HG03457 (cell line): ENCODE measurements around the gene RBM33.

ENCODE experiments used
- ATAC-seq: cut with Tn5 transposase; IDR thresholded peaks from one replicate; pipeline ENCODE4 v1.9.1; 2021; ENCODE audit warnings: moderate number of reproducible peaks; ENCODE audit not compliant: unreplicated experiment

RBM33 gene

DNA sequence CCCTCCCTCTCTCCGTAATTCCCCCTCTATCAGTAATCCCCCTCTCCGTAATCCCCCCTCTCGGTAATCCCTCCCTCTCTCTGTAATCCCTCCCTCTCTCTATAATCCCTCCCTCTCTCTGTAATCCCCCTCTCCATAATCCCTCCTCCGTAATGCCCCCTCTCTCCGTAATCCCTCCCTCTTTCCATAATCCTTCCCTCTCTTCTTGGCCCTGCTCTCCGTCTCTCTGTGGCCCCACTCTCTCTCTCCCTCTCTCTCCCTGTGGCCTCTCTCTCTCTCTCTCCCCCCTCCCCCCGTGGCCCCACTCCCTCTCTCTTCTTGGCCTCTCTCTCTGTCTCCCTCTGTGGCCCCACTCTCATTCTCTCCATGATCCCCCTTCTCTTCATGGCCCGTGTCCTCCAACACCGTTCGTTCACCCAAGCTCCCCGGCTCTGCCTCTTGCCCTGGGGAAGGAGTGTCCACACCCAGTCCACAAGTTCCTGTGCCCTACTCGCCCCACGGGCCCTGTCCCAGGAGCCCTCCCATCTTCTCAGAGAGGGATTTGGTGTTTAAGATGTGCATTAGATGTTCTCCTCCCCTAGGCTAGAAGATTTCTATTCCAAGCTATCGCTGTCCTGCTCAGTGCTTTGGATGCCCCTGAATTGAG lies 148.0 kb downstream of the RBM33 start:
- no peak for ATAC-seq

DNA sequence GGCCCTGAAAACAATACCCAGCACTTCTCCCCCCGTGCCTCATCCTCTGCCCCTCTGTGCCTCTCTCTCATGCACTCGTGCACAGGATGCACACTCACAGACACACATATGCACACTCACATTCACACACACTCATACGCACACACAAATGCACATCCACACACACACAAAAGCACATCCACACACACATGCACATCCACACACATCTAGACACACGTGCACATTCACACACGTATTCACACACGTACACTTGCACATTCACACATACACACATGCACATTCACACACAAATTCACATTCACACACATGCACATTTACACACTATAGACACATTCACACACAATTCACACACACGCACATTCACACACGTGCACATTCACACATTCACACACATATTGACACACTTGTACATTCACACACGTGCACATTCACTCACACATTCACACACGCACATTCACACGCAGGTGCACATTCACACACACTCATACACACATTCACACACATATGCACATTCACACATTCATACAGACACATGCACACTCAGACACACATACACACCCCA lies 148.6 kb downstream of the RBM33 start:
- no peak for ATAC-seq

DNA sequence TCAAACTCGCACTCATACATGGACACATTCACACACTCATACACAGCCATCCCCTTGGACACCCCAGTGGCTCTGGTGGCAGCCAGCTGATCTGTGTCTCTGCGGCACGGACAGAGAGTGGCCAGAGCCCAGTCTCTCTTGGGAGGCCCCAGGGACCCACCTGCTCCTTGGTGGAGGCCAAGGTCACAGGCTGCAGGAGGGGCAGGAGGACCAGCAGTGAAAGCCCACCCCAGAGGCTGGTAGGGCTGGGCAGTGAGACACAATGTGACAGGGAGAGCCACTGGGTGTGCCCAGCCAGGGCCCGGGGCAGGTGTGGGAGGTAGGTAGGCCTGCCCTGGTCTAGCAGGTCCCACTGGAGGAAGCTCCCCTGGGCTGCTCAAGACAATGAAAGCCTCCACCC lies 149.3 kb downstream of the RBM33 start:
- ATAC-seq = no peak

DNA sequence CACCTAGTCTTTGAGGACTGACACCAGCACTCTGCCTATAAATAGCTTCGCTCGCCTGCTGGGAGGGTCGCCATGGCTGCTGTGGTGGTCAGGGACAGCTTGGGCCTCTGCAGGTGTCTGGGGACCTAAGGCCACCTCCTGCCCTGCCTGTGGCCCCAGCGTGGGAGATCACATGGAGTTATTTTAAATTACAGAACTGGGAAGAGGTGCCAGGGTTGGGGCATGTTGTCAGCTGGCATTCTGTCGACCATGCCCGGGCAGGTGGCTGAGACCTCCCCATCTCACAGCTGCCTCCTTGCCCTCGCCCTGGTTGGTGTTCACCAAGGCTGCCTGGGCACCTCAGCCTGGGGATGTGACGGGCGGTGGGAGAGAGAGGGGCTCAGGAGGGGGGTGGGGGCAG lies 149.7 kb downstream of the RBM33 start:
- no peak for ATAC-seq

DNA sequence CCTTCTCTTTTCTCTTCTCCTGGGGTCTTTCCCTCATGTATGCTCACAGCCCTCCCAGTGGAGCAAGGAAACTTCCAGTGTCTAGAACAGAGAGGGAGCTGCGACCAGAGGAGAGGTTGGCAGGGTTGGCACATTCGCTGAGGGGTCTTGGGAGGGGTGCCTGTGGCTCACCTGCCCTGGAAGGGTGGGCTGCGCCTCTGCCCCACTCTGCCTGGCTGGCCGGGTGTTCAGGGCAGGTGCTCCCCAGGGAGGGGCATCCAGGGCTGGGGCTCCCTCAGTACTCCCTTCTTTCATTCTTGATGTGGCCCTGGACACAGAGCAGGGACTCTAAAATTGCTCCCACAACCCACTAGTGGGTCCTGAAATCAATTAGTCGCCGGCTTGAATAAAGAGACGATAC lies 150.9 kb downstream of the RBM33 start:
- ATAC-seq = no peak

DNA sequence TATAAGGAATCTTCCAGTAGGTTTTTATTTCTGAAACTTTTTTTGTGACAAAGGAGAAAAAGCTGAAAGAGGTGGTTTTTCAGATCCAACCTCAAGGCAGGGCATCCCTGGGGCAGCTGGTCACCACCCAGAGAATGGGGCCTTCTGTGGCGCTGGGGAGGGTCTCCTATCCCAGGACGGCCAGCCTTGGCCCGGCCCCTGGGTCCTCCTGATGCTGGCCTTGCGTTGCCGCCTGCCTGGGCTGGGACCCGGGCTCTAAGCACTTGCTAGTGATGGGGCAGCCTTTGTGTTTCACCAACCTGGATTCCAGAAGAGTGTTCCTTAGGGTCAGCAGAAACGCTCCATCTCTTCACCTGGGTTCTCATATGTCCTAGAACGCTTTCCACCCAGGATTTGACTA lies 151.5 kb downstream of the RBM33 start:
- ATAC-seq = no peak

DNA sequence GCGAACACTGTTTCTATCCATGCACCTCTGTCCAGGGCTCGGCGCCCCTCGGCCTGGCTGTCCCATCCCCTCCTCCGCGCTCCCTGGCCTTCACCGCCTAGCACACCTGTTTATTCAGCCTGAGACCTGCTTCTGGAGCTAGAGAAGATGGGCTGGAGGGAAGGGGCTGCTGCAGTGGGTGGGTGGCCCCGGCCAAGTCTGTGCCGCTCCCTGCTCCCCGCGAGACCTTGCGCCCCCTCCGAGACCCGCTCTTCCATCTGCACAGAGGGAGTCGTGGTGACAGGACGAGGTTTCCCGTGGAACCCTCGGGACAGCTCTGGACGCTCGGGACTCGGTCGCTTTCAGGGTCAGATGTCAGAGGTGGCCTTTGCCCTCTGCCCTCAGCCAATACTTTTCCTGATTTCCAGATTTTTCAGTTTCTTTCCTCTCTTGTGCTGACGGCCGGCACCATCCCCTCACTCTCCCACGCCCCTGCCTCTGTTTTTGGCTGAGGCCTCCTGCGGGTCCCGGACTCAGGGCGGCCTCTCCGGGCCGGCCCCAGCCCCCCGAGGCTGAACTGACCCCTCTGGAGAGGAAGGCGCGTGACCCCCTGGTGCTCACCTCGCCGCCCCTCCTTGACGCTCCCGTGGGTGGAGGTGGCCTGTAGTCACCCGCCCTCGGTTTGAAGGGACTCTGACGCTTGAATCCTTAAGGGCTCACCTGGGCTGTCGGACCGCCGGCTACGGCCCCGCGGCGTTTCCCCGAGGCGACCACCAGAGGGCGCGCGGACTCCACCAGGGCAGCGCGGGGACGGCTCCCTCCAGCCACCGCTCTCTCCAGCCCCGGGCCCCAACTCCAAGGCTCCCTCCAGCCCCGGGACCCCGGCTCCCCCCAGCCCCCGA lies 152.2 kb downstream of the RBM33 start:
- ATAC-seq = no peak

DNA sequence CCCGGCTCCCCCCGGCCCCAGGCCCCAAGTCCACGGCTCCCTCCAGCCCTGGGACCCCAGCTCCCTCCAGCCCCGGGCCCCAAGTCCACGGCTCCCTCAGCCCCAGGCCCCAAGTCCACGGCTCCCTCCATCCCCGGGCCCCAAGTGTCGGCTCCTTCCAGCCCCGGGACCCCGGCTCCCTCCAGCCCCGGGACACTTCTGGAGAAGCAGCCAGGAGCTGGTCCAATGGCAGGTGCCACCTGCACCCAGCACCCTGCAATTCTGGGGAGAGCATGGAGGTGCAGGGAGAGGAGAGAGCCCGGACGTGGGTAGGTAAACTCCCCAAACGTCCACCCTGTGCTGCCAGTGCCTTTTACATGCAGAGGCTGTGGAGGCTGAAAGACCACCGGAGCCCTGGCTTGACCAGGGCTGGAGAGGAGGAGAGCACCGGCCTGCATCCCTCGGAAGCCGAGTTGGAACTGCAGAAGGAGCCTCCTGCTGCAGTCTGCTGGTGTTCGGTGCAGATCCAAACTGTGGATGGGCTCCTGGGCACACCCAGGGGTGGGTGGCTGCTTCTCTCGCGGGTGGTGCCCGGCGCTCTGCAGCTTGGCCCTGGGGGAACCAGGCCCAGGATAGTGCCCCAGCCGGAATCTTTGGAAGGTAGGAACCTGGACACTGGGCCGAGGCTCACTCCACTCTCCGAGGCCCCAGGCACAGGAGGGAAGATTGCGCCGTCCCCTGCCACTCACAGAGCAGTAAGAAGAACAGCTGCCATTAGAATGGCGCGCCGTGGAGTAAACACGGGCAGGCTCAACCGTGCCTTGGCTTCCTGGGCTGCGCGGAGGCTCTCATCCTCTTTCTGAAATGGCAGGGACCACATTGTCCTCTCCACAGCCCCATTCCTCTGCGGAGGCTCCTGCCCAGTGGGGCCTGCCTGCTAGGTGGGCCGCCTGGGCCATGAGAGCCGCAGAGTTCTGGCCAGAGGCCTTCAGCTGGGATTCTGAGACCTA lies 153.1 kb downstream of the RBM33 start:
- no peak for ATAC-seq

DNA sequence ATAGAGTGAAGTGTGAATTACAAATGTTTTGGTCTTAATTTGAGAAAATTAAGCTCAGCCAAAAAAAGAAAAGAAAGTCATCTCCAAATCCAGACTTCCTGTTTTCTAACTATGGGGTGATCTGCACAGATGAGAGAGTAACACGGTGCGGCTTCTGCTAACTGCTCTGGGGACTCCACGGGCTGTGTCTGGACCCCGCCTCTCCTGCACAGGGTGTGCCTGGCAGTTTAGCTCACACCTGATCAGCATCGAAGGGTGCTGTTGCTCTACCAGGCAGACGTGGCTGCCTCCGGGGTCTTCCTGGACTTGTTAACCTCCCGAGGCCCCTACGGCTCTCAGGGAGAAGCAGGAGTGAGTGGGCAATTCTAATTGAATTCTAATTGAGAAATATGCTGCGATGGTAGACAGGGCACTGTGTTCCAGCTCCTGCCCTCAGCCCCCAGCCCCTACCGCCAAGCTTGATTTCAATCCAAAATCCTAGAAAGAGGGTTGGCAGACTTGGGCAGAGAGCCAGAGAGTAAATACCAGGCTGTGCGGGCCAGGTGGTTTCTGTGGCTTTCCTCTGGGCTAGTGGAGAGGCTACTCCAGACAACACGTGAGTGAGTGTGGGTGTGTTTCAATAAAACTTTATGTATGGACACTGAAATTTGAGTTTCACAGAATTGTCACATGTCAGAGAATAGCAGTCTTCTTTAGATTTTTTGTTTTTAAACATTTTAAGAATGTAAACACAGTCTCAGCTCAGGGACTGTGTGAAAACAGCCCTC lies 154.4 kb downstream of the RBM33 start:
- no peak for ATAC-seq

DNA sequence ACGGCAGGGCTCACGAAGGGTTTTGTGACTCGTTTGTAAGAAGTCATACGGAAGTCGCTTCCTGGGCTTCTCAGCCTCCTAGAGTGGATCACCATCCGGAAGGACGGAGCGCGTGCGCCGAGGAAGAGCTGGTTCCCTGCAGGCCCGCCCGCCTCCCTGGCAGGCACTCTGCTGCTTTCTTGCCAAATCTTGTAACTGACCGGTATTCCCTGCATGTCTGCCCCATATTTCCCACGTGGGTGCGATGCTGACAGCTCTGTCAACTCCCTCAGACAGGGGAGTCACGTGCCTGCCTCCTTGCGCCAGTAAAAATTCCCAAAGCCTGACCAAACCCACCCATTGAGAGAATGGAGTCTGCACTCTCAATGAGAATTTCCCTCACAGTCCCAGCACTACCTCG lies 155.1 kb downstream of the RBM33 start:
- no peak for ATAC-seq

DNA sequence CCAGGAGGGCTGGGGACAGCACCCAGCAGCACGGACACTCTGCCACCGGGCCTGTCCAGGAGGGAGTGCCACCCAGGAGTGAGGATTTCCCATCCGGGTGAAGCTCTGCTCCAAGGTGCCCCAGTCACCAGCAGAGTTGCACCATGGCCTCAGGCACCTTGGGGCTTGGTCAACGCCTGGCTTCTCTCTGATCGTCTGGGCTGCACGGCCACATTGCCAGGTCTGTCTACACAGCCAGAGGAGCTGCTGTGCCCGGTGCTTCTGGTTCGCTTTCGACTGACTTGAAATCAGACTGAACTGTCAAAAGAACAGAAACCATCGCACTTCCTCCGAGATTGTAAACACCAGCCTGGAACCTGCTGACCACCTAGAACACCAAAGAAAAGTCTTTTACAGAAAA lies 155.8 kb downstream of the RBM33 start:
- ATAC-seq = no peak

DNA sequence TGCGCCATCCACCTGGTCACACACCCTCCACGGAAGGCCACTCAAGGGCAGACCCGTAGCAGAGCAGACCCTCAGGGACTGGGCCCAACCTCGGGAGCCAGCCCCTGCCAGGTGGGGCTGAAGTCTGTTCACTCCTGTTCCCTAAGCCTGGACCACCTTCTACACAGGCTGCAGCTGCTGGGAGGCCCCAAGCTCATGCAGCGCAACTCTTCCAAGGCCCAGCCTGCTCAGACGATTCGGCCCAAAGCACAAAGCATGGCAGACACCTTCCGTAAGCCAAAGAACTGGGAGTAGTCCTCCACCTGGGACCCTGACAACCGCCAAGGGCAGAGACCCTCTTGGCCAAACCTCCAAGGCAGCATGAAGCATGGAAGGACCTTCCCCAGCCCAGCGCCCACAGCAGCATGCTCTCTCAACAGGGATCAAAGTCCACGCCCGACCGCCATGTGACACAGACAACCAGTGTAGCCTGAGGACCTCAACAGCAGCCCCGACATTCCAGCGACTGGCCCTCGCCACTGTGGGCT lies 156.3 kb downstream of the RBM33 start:
- no peak for ATAC-seq

DNA sequence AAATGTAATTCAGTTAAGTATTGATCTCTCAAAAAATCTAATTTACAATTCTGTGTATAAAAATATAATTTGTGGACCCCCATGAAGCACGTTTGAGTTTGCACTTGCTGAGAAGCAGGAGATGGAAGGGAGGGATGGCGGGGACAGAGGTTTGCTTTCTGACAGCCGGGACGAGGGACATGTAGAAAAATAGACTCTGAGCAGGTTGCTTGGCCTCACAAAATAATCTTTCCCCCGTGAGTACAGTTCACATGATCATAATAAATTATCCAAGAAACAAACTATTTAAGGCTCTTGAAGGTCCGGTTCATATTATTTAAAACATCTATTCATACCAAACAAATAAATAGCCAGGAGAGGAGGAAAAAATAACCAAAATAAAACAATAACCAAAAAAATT lies 157.8 kb downstream of the RBM33 start:
- ATAC-seq = no peak

DNA sequence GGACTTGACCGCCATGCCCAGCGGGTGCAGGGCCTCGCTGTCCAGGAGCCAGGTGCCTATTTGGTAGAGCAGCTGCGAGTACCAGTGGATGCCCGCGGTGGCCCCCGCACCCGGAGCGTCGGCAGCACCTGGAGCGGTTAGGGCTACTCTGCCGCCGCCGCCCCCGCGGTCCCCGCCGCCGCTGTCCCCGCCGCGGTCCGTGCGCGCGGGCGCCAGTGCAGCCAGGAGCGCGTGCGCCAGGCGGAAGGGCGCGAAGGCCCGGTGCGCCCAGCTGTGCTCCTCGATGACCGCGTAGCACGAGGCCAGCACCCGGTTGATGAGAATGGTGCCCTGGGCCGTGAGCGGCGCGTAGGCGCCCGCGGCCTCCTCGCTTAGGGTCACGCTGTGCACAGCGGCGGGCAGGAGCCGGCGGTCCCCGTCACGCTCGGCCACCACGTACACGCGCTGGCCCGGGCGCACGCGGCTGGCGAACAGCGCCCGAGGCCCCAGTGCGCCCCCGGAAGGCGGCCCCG lies 158.5 kb downstream of the RBM33 start:
- no peak for ATAC-seq

DNA sequence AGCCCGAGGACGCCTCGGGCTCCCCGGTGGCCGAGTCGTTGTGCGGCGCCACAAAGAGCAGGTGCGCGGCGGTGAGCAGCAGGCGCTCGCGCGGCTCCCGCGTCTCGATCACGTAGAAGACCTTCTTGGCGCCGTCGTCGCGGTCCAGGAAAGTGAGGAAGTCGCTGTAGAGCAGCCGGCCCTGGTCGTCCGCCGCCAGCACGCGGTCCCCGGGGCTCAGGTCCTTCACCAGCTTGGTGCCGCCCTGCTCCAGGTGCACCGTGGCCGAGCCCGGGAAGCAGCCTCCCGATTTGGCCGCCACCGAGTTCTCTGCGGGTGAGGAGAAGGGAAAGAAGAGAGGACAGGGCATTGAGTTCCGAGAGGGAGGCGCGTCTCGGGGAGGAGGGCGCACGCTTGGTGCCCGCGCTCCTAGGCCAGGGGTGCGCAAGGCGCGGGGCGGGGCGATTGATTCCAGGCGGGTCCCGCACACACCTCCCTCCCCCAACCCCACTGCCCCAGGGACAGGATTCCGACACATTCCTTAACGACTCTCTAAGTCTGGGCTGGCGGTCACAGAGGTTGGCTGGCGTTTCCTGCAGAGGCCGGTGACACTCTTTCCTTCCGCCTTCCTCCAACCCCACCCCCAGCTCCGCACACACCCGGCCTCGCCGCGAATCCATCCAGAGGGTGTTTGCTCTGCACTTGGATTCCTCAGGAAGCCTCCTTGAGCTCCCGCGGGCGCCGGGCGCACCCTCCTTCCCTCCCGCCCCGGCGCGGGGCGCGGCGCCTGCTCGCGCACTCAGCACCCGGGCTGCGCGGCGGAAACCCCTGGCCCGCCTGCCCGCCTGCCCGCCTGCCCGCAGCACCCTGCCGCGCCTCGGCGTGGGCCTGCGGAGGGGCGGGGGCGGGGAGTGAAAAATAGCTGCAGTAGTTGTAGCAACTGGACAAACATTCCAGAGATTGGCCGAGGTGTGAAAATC lies 159.2 kb downstream of the RBM33 start:
- ATAC-seq = no peak

DNA sequence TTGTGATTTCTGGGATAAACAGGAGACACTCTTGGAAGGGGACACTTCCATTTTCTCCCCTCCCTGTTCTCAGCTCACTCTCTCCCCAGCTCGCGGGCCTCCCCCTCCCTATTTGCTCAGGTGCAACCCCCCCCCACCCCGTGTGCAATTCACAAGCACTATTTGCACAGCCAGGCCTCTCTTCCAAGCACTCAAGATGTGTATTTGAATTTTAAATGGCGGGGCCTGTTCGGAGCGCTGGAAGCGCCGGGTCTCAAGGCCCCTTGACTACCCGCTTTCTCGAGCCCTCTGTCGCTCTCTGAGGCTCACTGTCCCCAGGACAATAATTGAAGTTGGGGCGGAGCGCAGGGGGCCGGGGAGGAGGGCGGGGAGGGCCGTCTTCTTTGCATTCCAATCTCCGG lies 160.0 kb downstream of the RBM33 start:
- ATAC-seq = no peak

DNA sequence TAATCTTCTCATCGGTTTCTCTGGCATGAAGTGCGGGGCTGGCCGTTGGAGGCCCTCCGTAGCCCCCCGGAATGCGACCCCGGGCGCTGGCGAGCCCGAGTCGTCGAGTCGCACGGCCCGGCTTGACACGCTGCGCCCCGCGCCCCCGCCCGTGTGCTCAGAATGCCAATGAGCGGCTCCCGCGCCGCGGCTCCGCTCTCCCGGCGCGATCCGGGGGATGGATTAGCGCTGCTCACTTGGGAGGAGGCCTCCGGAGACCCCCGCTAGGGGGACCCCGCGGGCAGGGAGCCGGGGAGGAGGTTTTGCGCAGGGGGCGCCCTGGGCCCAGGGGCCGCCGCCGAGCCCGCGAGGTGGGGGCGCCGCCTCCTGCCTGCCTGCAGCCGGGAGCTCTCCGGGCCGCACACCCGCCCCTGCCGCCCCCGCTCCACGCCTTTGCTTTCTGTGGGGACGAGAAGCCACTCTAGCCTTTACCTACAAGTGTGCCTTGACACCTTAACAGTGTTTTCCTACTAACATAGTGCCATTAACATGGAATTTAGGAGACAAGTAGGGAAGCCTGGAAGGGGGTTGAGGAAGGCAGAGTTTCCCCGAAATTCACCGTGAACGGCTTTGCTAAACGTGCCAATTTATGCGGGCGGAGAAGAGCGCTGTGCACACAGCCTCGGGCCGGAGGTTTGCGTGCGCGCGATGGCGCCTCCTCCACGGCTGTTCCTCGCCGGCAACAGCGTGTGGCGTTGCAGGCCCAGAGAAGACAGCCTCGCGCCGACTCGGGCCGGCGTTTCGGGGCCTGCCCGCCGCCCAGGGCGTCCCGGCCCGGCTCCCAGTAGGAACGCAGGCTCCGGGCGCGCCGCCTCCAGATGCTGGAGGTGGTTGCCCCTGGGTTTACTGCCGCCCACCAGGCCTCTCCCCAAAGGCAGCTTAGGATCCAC lies 160.7 kb downstream of the RBM33 start:
- peak; percentile 40 for ATAC-seq

DNA sequence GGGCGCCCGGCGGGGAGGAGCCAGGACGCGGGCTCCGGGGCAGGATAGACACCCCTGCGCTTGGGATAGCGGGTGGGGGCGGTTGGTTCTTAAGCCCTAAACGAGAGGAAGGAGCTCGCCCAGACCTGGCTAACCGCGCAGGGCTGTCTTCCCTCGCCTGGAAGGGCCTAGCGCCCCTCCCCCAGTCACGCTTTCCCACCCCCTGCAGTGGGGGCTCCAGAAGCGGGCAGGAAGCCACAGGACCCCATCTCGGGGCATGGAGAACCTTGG lies 161.3 kb downstream of the RBM33 start:
- no peak for ATAC-seq
